GM18951 (cell line): ENCODE results near the gene PPP1R3F.

Source experiments
- POLR2A ChIP-seq: IDR thresholded peaks from 4 replicates; pipeline ENCODE4 v1.6.1; 2011; ENCODE audit warnings: mild to moderate bottlenecking; ENCODE audit not compliant: insufficient read length, insufficient read depth; ENCODE audit errors: extremely low read depth
- in situ Hi-C: fragments of 300-500 bp; cut with MboI; formaldehyde crosslinking; loops from one replicate; pipeline ENCODE4 v1.12.0; 2022; ENCODE audit warnings: low sequenced_read_pairs, mixed read lengths, inconsistent platforms; ENCODE audit not compliant: unreplicated experiment

The PPP1R3F gene

DNA sequence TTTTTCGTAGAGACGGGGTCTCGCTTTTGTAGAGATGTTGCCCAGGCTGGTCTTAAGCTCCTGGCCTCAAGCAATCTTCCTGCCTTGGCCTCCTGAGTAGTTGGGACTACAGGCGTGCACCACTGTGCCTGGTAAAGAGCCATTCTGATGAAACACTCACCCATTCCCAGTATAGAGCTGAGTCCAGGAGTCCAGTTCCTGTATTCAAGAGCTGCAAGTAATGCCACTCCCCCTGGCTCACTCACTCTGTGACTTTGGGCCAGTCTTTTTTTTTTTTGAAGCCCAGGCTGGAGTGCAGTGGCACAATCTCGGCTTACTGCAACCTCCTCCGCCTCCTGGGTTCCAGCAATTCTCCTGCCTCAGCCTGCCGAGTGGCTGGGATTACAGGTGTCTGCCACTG lies 30.9 kb upstream of the PPP1R3F start:
- no peak for TF ChIP-seq POLR2A
- in situ Hi-C loops, result no loop called here

DNA sequence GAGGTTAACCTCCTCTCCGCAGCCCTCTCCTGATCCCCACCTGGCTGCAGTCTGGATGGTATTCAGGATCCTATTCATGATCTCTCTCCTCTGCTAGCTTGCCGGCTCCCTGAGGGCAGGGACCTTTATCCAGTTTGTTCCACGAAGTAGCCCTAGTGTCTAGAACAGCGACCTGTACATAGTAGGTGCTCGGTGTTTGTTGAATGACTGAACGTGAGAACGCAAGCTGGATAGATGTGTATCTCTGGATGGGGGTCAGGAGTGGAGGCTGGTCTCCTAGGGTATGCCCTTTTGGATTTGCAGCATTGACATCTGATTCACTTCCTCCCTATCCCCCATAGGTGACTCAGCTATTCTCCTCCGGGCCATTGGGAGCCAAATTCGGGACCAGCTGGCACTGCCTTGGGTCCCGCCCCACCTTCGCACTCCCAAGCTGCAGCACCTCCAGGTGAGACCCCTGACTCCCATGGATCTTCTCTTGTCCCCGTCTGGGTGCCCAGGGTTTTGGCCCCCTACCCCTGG lies 27.0 kb upstream of the PPP1R3F start:
- in situ Hi-C loops, result no loop called here
- TF ChIP-seq POLR2A, result no peak

DNA sequence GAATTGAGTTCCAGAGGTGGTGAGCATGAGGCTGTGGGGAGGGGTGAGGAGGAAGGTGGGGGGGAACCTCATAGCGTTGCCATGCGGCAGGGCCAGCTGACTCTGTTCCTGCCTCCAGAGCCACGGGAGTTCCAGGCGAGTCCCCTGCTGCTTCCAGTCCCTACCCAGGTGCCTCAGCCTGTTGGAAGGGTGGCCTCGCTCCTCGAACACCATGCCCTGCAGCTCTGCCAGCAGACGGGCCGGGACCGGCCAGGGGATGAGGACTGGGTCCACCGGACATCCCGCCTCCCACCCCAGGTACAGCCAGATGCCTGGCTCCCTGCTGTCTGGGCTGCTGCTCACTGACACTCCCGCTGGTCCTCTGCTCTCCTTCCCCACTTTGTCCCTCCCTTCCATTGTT lies 26.4 kb upstream of the PPP1R3F start:
- no peak for TF ChIP-seq POLR2A

DNA sequence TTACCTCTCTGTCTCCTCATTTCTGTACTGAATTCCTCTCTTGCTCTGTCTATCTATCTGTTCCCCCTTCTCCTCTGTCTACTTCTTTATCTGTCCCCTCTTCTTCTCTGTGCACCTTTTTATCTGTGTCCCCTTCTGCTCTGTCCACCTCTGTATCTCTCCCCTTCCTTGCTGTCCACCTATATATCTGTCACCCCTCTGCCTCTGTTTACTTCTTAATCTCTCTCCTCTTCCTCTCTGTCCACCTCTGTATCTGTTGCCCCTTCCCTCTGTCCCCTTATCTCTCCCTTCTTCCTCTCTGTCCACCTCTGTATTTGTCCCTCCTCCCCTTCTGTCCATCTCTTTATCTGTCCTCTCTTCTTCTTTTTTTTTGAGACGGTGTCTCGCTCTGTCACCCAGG lies 25.4 kb upstream of the PPP1R3F start:
- TF ChIP-seq POLR2A, result no peak
- in situ Hi-C loops, result no loop called here

More for the DNA sequence above, 26.4 kb upstream of the PPP1R3F start:
- in situ Hi-C loops, result no loop called here

DNA sequence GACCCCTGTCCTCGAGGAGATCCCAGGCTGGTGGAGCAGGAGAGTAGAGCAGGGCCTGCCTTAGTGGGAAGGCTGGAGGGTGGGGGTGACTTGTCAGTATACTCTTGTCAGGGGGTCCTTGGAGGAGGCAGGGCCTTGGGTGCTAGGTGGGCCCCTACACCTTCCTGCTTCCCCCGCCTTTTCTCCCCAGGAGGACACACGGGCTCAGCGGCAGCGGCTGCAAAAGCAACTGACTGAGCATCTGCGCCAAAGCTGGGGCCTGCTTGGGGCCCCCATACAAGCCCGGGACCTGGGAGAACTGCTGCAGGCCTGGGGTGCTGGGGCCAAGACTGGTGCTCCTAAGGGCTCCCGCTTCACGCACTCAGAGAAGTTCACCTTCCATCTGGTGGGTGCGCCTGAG lies 23.1 kb upstream of the PPP1R3F start:
- TF ChIP-seq POLR2A, result no peak
- in situ Hi-C loops, result no loop called here

DNA sequence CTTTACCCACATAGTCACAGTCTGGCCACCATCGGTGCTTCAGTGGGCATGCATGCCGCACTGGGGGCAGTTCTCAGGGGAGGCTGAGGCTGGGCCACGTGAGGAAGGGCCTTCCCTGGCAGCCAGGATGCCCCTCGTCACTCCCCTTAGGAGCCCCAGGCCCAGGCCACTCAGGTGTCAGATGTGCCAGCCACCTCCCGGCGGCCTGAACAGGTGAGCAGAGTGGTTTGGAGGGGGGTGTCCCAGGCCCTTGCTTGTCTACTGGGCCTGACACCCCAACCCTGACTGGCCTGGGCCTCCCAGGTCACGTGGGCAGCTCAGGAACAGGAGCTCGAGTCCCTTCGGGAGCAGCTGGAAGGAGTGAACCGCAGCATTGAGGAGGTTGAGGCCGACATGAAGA lies 22.2 kb upstream of the PPP1R3F start:
- in situ Hi-C loops, result no loop called here
- no peak for TF ChIP-seq POLR2A

DNA sequence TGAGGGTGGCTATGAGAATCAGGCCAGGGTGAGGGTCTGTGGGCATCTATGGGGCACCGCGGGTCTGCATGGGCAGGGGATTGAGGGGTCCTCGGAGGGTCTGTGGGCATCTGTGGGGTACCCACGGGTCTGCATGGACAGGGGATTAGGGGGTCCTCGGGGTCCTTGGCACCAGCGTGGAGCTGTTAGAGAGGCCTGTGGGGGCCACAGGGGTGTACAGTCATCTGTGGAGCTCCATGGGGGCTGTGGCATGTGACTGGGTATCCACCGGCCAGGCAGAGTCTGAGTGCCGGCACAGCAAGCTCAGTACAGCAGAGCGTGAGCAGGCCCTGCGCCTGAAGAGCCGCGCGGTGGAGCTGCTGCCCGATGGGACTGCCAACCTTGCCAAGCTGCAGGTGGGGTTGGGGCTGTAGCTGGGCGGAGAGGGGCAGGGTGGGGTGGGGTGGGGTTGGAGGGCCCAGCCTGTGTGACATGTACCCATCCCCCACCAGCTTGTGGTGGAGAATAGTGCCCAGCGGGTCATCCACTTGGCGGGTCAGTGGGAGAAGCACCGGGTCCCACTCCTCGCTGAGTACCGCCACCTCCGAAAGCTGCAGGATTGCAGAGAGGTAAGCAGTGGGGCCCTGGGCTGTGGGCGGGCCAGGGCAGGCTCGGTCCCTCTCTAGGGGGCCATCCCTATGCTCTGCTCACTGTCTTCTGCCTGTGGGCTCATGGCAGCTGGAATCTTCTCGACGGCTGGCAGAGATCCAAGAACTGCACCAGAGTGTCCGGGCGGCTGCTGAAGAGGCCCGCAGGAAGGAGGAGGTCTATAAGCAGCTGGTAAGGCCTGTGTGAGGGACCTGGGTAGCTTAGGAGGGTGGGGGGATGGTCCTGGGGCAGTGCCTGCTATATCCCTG lies 21.4 kb upstream of the PPP1R3F start:
- no peak for TF ChIP-seq POLR2A
- in situ Hi-C loops, result no loop called here

DNA sequence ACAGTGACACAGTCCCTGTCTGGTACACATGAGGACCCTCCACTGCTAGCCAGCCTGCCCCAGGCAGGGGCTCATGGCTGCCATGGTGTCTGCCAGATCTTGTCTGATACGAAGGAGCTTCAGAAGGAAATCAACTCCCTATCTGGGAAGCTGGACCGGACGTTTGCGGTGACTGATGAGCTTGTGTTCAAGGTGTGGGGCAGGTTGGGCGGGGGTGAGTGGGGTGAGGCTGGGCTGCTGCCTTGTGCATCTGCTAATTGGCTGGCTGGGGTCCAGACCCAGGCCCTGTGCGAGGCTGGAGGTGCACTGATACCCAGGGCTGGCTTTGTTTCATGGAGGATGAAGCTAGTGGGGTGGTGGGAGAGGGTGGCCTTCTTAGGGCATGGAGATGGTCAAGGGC lies 20.5 kb upstream of the PPP1R3F start:
- in situ Hi-C loops, result no loop called here

DNA sequence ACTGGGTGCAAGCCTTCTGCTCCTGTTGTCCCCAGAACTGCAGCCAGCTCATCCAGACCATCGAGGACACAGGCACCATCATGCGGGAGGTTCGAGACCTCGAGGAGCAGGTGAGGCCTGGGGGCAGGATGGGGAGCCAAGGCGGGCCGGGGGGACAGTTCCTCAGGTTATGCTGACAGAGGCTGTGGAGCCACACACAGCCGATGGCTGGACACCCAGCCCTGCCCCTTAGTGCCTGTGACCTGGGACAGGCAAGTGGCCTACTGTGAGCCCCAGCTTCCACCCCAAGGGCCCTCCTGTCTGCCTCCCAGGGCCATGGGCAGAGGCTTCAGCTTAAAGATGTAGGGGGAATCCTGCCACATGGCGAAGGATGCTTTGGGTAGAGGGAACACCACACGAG lies 20.0 kb upstream of the PPP1R3F start:
- in situ Hi-C loops, result no loop called here
- TF ChIP-seq POLR2A, result no peak

More for the DNA sequence above, 20.5 kb upstream of the PPP1R3F start:
- TF ChIP-seq POLR2A, result no peak

DNA sequence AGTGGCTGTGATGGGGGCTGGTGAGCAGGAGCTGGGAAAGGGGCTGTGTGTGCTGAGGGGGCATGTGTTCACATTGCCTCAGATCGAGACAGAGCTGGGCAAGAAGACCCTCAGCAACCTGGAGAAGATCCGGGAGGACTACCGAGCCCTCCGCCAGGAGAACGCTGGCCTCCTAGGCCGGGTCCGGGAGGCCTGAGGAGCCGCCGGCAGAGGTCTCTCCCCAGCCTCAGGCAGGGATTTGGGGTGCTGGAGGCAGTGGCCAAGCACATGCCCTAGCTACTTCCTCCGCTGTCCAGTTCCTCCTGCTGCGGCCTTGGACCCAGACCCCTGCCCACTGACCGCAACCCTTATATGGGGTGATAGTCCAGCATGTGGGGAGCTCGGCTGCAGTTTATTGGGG lies 19.5 kb upstream of the PPP1R3F start:
- no peak for TF ChIP-seq POLR2A
- in situ Hi-C loops, result no loop called here

DNA sequence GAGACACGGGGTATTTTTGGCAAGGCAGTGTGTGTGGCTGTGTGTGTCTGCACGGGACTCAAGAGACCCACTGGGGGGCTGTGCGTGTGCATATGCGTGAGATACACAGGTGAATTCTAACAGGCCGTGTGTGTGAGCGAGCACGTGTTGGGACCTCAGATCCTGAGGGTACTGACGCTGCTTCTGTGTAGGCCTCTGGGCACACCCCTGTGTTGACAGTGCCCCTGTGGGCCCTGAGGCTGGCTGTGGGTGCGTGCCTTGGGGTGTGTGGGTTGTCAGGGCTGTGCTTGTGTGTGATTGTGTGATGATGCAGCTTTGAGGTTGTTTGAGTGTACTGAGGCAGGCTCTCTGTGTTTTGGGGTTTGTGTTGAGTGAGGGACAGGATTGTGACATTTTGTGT lies 19.0 kb upstream of the PPP1R3F start:
- no peak for TF ChIP-seq POLR2A
- in situ Hi-C loops, result no loop called here

DNA sequence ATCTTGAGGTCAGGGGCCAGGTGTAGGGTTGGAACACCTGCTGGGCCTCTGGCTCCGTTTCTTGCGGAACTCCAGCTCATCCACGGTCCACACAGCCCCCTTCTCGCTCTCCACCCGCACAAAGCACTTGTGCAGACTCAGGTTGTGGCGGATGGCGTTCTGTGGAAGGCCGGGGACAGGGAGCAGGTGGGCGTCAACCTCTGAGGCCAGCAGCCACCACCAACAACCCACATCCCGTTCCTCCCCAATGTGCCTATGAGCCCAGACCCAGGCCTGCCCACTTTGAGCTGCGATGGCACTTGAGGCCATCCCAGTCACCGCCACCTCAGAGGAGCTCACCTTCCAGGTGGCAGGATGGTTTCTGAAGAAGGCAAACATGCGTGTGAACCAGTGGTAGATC lies 18.3 kb upstream of the PPP1R3F start:
- in situ Hi-C loops, result no loop called here
- no peak for TF ChIP-seq POLR2A

DNA sequence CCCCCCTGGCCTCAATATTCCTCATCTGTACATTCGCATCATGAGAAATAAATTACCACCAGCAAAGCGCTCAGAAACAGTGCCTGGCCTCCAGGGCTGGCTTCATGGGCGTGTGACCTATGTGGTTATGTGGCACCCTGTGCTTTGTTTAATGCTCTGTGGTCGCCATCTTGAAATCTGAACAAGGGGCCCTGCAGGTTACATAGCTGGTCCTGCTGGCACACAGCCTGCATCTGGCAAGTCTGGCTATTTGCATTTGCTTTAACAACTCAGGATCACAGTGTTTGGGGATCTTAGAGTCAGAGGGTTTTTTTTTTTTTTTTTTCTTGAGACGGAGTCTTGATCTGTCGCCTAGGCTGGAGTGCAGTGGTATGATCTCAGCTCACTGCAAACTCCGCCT lies 15.0 kb upstream of the PPP1R3F start:
- no peak for TF ChIP-seq POLR2A
- in situ Hi-C loops, result no loop called here

DNA sequence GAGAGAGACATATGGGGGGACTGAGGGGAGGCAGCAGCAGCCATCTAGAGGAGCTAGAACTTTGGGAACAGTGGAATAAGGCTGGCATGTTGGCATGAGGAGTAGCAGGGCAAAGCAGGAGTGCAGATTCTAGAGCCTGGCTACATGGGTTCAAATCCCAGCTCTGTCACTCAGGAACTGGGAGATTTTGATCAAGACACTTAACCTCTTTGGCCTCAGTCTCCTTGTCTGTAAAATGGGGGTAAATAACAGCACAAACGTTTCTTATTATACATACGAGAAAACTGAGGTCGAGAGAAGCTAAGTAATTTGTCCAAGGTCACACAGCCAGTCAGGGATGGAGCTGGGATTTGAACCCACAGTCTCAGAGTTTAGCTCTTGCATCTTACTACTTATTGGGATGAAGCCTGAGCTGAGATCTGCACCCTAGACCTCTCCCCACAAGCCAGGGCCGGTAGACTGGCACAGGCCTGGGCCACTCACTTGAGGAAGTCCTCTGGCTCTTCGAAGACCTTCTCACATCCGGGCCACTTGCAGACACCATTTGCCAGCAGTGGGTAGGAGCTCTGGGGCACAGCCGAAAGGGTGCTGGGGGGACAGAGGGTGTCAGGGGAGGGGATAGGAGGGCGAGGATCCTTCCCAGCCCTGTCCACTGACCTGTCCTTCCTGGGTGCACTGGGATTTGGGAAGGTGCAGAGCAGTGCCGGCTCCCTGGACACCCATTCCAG lies 13.2 kb upstream of the PPP1R3F start:
- in situ Hi-C loops, result no loop called here
- no peak for TF ChIP-seq POLR2A
